Coronary artery (tissue), 2 donors: ENCODE measurements around the gene MITF.
"Not testable (repeated sequence)": the region's sequence is repeated elsewhere in the genome, so short reads cannot be mapped to it uniquely, and the experiment has no call there.

Experiments
- DNase-seq: peaks from one replicate; pipeline ENCODE4 v3.0.0-alpha.2; 2017; ENCODE audit warnings: low spot score
- H3K27ac ChIP-seq, 2 donors: fragments of 200-600 bp; sonication (generic); one replicate each; pipeline ENCODE4 v1.5.1; 2016 to 2019
- H3K4me3 ChIP-seq: fragments of 200-600 bp; sonication (generic); 2 replicates; pipeline ENCODE4 v1.5.1; 2016; ENCODE audit warnings: mild to moderate bottlenecking, moderate library complexity
- CTCF ChIP-seq: fragments of 200-600 bp; sonication (generic); IDR thresholded peaks from one replicate; pipeline ENCODE4 v1.5.1; 2019; ENCODE audit warnings: antibody characterized with exemption

MITF gene

DNA sequence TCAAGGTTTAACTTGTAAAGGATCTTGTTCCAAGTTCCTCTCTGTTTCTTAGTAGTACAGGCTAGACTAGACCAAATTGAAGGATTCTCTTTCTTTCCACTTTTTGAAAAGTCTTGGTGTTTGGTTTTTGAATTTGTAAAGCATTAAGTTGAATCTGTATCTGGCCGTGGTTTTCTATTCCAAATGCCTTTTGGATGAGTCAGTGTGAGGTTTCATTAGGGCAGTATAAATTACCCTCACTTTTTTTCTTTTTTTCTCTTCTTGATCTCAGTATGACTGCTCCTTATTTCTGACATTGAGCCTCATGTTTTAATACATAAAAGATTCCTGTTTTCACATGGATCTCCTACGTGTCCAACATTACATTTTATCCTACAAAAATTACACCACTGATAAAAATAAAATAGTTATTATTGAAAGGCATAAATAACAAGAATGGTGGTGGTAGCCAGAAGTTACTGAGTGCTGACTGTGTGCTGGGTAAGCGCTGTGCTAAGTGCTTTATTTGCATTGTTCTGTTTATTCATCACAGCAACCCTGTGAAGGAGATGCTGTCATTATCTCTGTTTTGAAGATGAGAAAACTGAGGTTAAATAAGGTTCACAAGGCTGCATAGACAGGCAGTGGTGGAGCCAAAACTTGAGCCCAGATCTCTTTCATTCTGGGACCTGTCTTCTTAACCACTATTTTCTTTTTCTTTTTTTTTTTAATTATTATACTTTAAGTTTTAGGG is 48.3 kb downstream of the MITF start:
- no peak for DNase-seq
- no peak overlapping the region for H3K4me3 ChIP-seq
- TF ChIP-seq CTCF: no peak
- no peak overlapping the region for H3K27ac ChIP-seq

DNA sequence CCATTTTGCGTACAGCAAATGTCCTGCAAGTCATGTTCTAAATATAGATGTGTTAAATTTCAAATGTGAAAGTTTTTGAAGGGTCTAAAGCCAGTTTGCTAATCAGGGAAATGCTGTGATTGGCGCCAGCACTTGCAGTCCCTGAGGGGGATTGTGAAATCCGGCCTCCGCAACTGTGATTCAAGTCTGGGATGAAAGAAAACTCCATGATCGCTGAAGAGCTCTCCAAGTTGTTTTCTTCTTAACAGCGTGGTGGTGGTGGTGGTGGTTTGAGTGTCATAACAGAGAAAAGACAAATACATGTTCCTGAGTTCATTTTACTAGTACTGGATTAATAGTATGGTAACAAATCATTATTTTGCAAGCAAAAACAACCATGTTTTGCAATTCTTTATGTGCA is 51.8 kb downstream of the MITF start:
- DNase-seq: peak; percentile 74
- Histone ChIP-seq H3K27ac (no peak overlapping the region), H3K4me3 (no peak overlapping the region)
- no peak for TF ChIP-seq CTCF

DNA sequence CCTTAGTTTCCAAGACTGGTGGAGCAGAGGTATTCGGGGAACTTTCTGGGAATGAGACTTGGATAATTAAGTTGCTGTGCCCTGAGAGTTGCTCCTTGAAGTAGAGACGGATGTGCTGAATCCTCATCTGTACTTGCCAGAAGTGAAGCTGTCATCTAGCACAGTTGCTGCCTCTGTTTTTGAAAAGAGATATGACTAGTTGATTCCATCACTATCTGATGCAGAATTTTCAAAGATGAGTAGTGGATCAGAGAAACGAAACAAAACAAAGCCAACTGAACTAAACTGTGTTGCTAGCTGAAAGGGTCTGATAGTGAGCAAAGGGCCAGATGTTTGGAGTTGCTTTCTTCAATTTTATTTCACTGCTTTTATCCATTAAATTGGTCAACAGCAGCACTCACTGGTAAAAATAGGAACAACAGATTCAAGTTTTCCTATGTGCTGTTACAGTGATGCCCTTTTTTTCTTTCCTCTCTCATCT is 52.7 kb downstream of the MITF start:
- peak overlapping the region in 1 of 2 donors; percentile 33 for H3K27ac ChIP-seq

GRCh38 chr3:69796126-69796525 is 56.9 kb downstream of the MITF start:
- not testable (repeated sequence) for H3K4me3 ChIP-seq, DNase-seq

More for the DNA sequence above, 52.7 kb downstream of the MITF start:
- no peak for DNase-seq
- H3K4me3 ChIP-seq: no peak overlapping the region
- no peak for TF ChIP-seq CTCF

GRCh38 chr3:69803681-69804270 is 64.5 kb downstream of the MITF start:
- Histone ChIP-seq H3K4me3 (no peak overlapping the region), H3K27ac (no peak overlapping the region)
- TF ChIP-seq CTCF: no peak
- no peak for DNase-seq

More at GRCh38 chr3:69796126-69796525, 56.9 kb downstream of the MITF start:
- H3K27ac ChIP-seq: not testable (repeated sequence)

GRCh38 chr3:69805491-69805890 is 66.2 kb downstream of the MITF start:
- DNase-seq: no peak
- no peak for TF ChIP-seq CTCF
- H3K27ac ChIP-seq: no peak overlapping the region
- no peak overlapping the region for H3K4me3 ChIP-seq

DNA sequence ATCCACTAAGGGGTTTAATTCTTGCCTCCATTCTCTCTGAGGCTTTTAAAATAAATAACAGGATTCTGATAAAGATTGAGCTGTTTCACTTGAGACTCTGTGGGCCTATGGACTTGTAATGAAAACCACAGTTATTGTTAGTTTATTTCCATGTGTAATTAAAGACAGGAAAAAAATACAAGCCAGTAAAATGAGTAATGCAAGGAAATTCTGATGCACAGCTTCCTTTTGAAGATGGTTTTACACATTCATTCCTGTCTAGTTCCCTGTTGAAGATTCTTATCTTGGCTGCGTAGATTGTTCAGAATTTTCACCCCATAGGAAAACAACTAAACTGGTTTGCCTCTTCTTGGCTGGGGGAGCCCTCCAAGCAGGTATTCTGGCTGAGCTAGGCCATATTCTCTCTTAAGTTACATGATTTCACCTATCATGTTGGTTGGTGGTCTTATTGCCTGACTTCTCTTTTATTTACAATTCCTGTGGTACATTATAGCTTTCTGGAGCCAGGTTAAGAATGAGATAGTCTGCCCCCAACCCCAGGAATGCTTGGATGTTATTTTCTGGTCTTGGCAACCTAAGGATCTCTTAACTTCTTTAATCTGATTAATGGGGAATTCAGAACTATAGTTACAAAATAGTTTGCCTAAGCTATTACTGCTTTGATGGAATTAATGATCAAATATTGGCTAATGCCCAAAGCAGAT is 67.6 kb downstream of the MITF start:
- no peak for TF ChIP-seq CTCF
- DNase-seq: no peak
- H3K27ac ChIP-seq: no peak overlapping the region
- H3K4me3 ChIP-seq: no peak overlapping the region
